HG02973 (cell line): ENCODE measurements around the gene RSBN1.
"Not testable (repeated sequence)": the region's sequence is repeated elsewhere in the genome, so short reads cannot be mapped to it uniquely, and the experiment has no call there.

Source experiments
- ATAC-seq: cut with Tn5 transposase; IDR thresholded peaks from one replicate; pipeline ENCODE4 v1.9.1; 2021; ENCODE audit warnings: moderate library complexity; ENCODE audit not compliant: unreplicated experiment

Gene RSBN1

DNA sequence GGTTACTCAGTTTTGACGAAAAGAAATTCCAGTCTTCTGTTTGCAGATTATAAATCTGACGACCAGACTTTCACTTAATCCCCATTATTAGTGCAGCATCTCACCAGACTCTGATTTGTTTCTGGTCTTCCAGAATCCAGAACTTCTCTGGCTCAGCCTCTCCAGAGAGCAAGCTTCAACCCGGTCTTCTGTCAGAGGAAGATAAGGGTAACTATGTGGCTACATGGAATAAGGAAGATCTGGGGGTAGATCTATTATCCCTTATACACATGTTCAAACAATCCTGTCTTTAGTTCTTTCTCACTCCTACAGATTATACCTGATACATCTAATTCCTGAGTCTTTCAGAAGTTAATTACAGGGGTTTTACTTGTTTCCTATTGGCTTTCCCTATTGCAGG, 62.9 kb downstream of the RSBN1 start:
- no peak for ATAC-seq

DNA sequence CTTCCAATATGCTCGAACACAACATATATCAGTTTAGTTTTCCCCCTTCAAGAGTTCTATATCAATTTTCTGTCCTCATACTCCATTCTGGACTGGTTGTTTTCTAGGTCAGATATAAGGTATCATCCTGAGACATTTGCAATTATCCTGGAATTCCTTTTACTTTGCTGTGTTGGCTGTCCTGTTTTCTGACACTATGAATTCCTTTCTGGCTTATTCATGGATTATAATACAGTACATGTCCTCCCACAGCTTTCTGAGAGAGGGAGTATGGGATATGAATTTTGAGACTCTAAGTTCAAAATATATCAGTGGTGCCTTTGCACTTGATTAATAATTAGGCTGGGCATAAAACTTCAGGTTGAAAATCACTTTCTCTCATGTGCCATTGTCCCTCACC, 64.9 kb downstream of the RSBN1 start:
- ATAC-seq, result no peak

GRCh38 chr1:113745425-113745824, 66.9 kb downstream of the RSBN1 start:
- ATAC-seq, result no peak

DNA sequence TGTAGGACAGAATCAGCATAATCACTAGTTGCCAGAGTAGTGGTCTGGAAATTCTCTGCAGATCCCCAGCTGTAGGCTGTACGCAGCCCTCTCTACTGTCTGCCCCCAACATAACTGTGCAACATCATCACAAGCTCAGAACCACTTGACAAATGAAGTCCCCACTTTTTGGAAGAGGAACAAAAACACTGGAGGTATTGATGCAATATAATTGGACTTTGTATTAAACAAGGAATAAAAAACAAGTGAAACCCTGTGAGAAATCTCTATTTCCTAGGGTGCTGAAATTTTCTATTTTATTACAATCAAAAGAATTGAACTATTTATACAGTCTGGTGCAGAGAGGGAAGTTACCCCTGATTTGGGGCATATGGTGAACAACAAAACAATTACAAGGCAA, 68.2 kb downstream of the RSBN1 start:
- no peak for ATAC-seq

- ATAC-seq, result no peak
Measured at GRCh38 chr1:113742515-113742914, 69.8 kb downstream of the RSBN1 start.

DNA sequence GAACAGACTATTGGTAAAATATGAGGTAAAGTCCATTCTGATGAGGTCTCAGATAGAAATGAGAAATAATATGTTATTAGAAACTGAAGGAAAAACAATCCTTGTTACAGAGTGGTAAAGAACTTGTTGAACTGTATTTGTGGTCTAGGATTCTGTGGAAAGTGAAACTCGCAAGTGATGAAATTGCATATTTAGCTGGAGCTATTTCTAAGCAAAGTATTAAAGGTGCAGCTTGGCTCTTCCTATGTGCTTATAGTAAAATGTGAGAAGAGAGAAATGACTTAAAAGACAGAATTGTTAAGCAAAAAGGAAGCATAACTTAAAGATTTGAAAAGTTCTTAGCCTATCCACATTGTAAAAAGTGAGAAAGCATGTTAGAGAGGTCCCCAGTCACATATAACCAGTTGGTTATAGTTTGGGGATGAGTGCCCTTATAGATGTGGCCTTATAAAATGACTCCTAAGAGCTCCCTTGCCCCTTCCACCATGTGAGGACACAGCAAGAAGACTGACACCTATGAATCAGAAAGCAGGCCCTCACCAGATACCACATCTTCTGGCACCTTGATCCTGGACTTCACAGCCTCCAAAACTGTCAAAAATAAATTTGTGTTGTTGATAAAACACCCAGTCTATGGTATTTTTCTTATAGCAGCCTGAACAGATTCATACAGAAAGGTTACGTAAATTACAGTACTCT, 77.8 kb downstream of the RSBN1 start:
- ATAC-seq, result no peak

DNA sequence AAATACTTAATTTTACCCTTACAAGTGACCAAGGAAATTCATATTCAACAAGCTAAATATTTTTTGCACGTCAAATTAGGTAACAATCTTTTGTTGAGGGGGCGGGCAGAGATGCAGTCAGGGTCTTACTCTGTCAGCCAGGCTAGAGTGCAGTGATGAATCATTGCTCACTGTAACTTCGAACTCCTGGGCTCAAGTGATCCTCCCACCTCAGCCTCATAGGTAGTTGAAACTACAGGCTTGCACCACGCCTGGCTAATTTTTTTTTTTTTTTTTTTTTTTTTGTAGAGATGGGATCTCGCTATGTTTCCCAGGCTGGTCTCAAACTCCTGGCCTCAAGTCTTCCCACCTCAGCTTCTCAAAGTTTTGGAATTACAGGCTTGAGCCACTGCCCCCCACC, 79.5 kb downstream of the RSBN1 start:
- ATAC-seq, result no peak

DNA sequence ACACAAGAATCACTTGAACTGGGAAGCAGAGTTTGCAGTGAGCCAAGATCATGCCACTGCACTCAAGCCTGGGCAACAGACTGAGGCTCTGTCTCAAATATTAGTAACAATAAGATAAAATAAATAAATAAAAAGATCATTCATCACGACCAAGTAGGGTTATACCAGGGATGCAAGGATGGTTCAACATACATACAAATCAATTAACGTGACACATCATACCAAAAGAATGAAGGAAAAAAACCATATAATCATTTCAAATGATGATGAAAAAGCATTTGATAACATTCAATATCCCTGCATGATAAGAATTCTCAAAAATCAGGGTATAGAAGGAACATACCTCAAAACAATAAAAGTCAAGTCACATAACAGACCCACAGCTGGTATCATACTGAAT, 91.3 kb downstream of the RSBN1 start:
- ATAC-seq, result no peak

DNA sequence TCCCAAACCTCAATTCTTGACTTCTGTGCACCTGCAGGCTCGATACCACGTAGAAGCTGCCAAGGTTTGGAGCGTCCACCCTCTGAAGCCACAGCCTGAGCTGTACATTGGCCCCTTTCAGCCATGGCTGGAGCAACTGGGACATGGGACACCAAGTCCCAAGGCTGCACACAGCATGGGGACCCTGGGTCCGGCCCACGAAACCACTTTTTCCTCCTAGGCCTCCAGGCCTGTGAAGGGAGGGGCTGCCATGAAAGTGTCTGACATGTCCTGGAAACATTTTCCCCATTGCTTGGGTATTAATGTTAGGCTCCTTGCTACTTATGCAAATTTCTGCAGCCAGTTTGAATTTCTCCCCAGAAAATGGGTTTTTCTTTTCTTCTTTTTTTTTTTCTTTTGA, 93.7 kb downstream of the RSBN1 start:
- ATAC-seq, result not testable (repeated sequence)

DNA sequence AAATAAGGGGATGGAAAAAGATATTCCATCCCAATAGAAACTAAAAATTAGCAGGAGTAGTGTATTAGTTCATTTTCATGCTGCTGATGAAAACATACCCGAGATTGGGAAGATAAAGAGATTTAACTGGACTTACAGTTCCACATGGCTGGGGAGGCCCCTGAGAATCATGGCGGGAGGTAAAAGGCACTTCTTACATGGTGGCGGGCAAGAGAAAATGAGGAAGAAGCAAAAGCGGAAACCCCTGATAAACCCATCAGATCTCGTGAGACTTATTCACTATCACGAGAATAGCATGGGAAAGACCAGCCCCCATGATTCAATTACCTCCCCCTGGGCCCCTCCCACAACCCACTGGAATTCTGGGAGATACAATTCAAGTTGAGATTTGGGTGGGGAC, 94.8 kb downstream of the RSBN1 start:
- not testable (repeated sequence) for ATAC-seq

DNA sequence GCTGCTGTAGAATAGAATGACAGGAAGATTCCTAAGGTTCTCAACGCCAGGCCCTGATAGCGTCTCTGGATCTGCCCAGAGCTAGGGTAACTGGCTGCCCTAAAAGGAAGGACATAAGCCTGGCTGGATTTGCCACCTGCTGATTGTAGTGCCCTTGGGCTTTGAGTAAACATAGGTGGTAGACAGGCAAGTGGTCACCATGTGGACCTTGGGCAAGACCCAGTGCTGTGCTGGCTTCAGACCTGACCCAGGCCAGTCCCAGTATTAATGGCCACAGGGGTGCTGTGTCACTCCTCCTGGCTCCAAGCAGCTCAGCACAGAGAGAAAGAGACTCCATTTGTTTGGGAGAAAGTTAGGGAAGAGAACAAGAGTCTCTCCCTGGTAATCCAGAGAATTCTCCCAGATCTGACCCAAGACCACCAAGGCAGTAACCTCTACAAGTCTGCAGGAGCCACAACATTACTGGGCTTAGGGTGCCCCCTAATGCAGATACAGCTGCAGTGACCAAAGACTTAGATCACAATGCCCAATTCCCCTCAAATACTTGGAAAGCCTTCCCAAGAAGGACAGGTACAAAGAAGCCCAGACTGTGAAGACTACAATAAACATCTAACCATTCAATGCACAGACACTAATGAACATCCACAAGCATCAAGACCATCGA, 97.5 kb downstream of the RSBN1 start:
- ATAC-seq, result no peak
